GM19240 (cell line): ENCODE results near the gene MXI1.
"Not testable (repeated sequence)": the region's sequence is repeated elsewhere in the genome, so short reads cannot be mapped to it uniquely, and the experiment has no call there.

Experiments used
- DNase-seq: peaks from one replicate; pipeline ENCODE4 v3.0.0; 2011; ENCODE audit warnings: low spot score; ENCODE audit not compliant: insufficient read length

The MXI1 gene

DNA sequence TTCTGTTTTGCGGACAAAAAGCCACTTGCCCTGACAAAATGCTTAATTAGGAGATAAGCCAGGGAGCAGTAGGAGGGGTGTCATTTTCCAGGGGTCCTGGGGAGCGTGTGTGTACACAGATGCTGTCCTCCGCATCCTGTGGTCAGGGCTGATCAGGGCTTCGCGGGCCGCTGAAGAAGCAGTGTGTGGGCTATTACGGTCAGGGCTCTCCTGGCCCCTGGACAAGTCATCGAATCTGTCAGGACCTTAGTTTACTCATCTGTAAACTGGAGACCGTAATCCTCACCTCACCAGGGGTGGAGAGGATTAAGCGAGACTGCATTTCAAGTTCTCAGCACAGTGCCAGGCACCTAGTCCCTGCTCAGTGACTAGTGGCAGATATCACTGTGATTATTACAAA is 26.0 kb upstream of the MXI1 start:
- DNase-seq = no peak

DNA sequence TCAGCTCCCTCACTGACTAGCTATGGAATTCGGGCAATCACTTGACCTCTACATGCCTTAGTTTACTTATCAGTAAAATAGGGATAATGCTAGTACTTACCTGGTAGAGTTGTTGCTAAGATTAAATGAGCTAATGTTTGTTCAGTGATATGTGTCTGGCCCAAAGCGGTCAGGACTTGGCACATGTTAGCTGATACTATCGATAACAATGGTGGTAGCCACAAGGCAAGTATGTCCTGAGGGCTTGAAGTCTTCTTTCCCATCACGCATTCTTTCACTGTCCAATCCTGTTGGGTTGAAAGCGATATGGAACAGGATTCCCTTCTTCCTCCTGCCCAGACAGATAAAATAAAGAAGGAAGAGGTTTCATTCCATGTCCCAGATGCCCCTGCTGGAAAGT is 25.5 kb upstream of the MXI1 start:
- DNase-seq = no peak

GRCh38 chr10:110184398-110184797 is 23.0 kb upstream of the MXI1 start:
- DNase-seq = no peak

DNA sequence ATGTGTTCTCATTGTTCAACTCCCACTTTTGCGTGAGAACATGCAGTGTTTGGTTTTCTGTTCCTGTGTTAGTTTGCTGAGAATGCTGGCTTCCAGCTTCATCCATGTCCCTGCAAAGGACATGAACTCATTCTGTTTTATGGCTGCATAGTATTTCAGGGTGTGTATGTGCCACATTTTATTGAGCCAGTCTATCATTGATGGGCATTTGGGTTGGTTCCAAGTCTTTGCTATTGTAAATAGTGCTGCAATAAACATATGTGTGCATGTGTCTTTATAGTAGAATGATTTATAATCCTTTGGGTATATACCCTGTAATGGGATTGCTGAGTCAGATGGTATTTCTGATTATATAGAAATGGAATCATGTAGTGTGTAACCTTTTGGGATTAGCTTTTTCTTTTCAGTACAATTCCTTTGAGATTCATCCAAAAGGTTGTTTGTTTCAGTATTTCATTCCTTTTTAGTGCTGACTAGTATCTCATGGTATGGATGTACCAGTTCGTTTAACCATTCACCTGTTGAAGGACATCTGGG is 21.7 kb upstream of the MXI1 start:
- not testable (repeated sequence) for DNase-seq

GRCh38 chr10:110190170-110190569 is 17.2 kb upstream of the MXI1 start:
- DNase-seq = no peak

- no peak for DNase-seq
These were observed 14.9 kb upstream of the MXI1 start for GRCh38 chr10:110192552-110192951.

- no peak for DNase-seq
These were observed 6.9 kb upstream of the MXI1 start for GRCh38 chr10:110200503-110200902.

DNA sequence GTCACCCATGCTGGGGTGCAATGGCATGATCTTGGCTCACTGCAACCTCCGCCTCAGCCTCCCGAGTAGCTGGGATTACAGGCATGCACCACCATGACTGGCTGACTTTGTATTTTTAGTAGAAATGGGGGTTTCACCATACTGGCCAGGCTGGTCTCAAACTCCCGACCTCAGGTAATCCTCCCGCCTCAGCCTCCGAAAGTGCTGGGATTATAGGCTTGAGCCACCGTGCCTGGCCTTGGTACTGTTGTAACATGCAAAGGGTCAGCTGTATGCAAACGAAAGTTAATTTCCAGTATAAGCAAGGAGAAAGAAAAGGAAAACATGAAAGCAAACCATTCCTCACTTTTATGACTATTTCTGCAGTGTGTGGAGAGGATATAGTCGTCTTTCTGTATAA is 6.4 kb upstream of the MXI1 start:
- DNase-seq = not testable (repeated sequence)

DNA sequence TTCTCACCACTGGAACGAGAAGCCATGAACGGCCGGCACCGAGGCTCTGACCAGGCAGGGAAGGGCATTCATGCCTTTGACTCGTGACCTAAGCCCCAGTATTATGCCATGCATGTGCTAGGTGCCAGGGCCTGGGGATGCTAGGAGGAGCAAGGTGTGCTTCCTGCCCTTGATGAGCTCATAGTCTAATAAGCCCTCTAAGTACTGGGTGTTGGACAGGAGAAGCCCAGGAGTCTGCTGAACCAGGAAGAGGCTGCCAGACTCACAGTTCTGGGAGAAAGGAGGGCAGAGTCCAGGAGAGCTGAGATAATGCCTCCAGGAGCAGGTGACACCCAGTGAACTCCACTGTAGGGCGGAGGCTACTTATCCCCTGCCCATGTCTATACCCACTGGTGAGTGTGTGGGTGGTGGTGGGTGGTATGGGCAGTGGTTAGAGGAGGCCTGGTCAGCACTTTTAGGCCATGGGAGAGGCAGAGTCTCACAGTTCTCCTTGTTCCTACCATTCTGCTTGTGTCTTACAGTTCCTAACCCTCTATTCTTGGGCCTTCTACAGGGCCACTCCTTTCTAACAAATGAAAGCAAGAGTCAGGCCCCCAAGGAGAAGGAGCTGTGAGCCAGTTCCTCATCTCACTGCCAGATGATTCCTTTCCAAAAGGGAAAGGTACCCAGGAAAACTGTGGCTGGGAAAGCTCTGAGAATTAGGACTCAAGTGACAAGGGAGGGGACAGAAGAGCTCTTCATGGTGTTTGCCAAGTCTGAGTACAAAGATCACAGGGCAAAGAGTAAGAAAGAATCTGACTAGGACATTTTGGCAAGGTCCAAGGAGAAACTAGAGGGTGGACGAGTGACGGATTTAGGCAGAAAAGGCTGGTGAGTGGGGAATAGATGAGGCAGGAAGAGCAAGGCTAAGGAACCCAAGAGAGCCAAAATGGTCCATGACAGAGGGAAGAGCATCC is 3.6 kb upstream of the MXI1 start:
- DNase-seq = no peak

GRCh38 chr10:110205051-110205675 is 2.2 kb upstream of the MXI1 start:
- DNase-seq = no peak

GRCh38 chr10:110207805-110208613 is 604 bp downstream of the MXI1 start:
- DNase-seq = no peak

- no peak for DNase-seq
These were observed 1.4 kb downstream of the MXI1 start for GRCh38 chr10:110208614-110209453.

DNA sequence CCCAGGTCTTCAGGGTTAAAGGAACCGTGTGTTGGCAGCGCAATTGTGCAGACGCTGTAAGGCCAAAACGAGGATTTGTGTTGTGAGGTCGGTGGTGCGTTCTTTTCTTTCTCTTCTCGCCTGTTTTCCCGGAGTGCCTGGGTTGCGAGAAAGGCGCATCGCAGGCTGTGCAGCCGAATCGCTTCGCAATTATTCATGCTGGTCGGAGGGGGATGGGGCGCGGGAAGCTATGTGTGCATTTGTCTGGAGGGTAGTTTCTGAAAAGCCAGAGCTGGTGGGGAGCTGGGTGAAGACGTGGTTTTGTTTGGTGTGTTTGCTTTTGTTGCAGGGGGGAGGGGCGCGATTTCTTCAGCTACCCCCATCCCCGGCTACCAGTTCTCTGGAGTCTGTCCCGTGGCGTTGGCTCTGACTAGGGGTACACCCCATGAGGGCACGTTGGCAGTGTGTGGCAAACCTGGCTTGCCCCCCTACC is 2.1 kb downstream of the MXI1 start:
- no peak for DNase-seq

- no peak for DNase-seq
These were observed 2.7 kb downstream of the MXI1 start for GRCh38 chr10:110209926-110210673.

- peak; percentile 92 for DNase-seq
These were observed 3.5 kb downstream of the MXI1 start for GRCh38 chr10:110210674-110211464.

GRCh38 chr10:110211465-110211843 is 4.0 kb downstream of the MXI1 start:
- DNase-seq = no peak

GRCh38 chr10:110212119-110213006 is 5.0 kb downstream of the MXI1 start:
- DNase-seq = no peak

- DNase-seq = no peak
These were observed 7.0 kb downstream of the MXI1 start for GRCh38 chr10:110214371-110214826.
